SK-N-SH (cell line): ENCODE data around the gene KDM4C. TPM values are rescaled to one million over a fixed set of nuclear protein-coding genes. Genes with fewer than 3 reads are reported as not detected.

ENCODE experiments used
- CTCF ChIA-PET: fragments of 300-600, 350-600 bp; formaldehyde crosslinking; extraction: SDS; loops from one replicate; lab custom pipeline; 2021; lab: Yijun Ruan, JAX
- POLR2A ChIA-PET: fragments of 350-600 bp; sonication (Branson Sonifier 250); formaldehyde crosslinking; extraction: SDS; loops from one replicate; lab custom pipeline; 2020; ENCODE audit warnings: antibody characterized with exemption, inconsistent platforms; lab: Yijun Ruan, JAX
- DNase-seq: peaks from one replicate; pipeline ENCODE4 v3.0.0; 2012
- H2AFZ ChIP-seq: fragments of 200-600 bp; sonication (generic); 2 replicates; pipeline ENCODE4 v1.8.1; 2016; ENCODE audit warnings: antibody characterized with exemption, mild to moderate bottlenecking, low read depth
- H3F3A ChIP-seq: fragments of 200-600 bp; sonication (generic); replicated peaks from 2 replicates; pipeline ENCODE3; 2016; ENCODE audit warnings: antibody characterized with exemption, mild to moderate bottlenecking; ENCODE audit not compliant: insufficient read depth
- H3K27ac ChIP-seq, 2 experiments: fragments of 200-500 bp in 1 of 2; fragments of 200-600 bp in 1 of 2; sonication (Bioruptor generic) in 1 of 2; sonication (generic), shearing (Covaris generic) in 1 of 2; 2 replicates each; pipeline versions ENCODE4 v1.5.1 to v1.6.1; 2014 to 2016; ENCODE audit warnings: low read depth in 2 of 2, inconsistent platforms in 1 of 2, low read length in 1 of 2, mild to moderate bottlenecking in 1 of 2, mixed read lengths in 1 of 2
- H3K27me3 ChIP-seq: fragments of 200-600 bp; sonication (generic), shearing (Covaris generic); 2 replicates; pipeline ENCODE4 v1.6.1; 2016; ENCODE audit warnings: mixed run types; ENCODE audit not compliant: insufficient read depth
- H3K36me3 ChIP-seq, 2 experiments: fragments of 200-500 bp in 1 of 2; fragments of 200-600 bp in 1 of 2; sonication (Bioruptor generic) in 1 of 2; sonication (generic) in 1 of 2; replicated peaks in 1 of 2; 2 replicates each; pipeline versions ENCODE3 to v1.5.1; 2014 to 2016; ENCODE audit warnings: low read length in 1 of 2, mild to moderate bottlenecking in 1 of 2; ENCODE audit not compliant: insufficient read depth in 2 of 2, control insufficient read depth in 1 of 2
- H3K4me1 ChIP-seq, 2 experiments: fragments of 200-500 bp in 1 of 2; fragments of 200-600 bp in 1 of 2; sonication (Bioruptor generic) in 1 of 2; sonication (generic), shearing (Covaris generic) in 1 of 2; 2 replicates each; pipeline versions ENCODE4 v1.5.1 to v1.6.1; 2014 to 2016; ENCODE audit warnings: low read depth in 1 of 2, low read length in 1 of 2, mixed run types in 1 of 2; ENCODE audit not compliant: insufficient read depth in 2 of 2, control insufficient read depth in 1 of 2
- H3K4me2 ChIP-seq: fragments of 200-600 bp; sonication (generic), shearing (Covaris generic); 2 replicates; pipeline ENCODE4 v1.6.1; 2017; ENCODE audit warnings: mixed run types
- H3K4me3 ChIP-seq, 2 experiments: fragments of 200-500 bp in 1 of 2; fragments of 200-600 bp in 1 of 2; sonication (Bioruptor generic) in 1 of 2; sonication (generic), shearing (Covaris generic) in 1 of 2; 2 replicates each; pipeline versions ENCODE4 v1.5.1 to v1.8.1; 2014 to 2016; ENCODE audit warnings: low read depth in 2 of 2, inconsistent platforms in 1 of 2, low read length in 1 of 2, mild to moderate bottlenecking in 1 of 2, mixed read lengths in 1 of 2, moderate library complexity in 1 of 2
- H3K79me2 ChIP-seq: fragments of 200-600 bp; sonication (generic); 2 replicates; pipeline ENCODE4 v1.8.1; 2017; ENCODE audit warnings: mild to moderate bottlenecking; ENCODE audit not compliant: insufficient read depth
- H3K9ac ChIP-seq: fragments of 200-600 bp; sonication (generic); 2 replicates; pipeline ENCODE4 v1.6.1; 2017; ENCODE audit warnings: mixed run types
- H3K9me2 ChIP-seq: fragments of 200-600 bp; sonication (generic); 2 replicates; pipeline ENCODE4 v1.6.1; 2017; ENCODE audit warnings: mixed run types
- H3K9me3 ChIP-seq: fragments of 200-600 bp; sonication (generic); 2 replicates; pipeline ENCODE4 v1.6.1; 2017; ENCODE audit warnings: mixed run types, mild to moderate bottlenecking, moderate library complexity
- H4K20me1 ChIP-seq: fragments of 200-600 bp; sonication (generic); 2 replicates; pipeline ENCODE4 v1.6.1; 2017; ENCODE audit warnings: mild to moderate bottlenecking, mixed run types; ENCODE audit not compliant: insufficient read depth
- EP300 ChIP-seq, 2 experiments: IDR thresholded peaks; 2 replicates each; pipeline versions ENCODE4 v1.4.0 to v1.6.1; 2012; ENCODE audit warnings: borderline replicate concordance in 1 of 2, low read depth in 1 of 2, low read length in 1 of 2
- FOSL2 ChIP-seq: IDR thresholded peaks from 2 replicates; pipeline ENCODE4 v1.4.0; 2012; ENCODE audit warnings: low read depth, mild to moderate bottlenecking, moderate library complexity, borderline replicate concordance
- FOXJ3 ChIP-seq: sonication (generic); formaldehyde crosslinking; IDR thresholded peaks from 2 replicates; pipeline ENCODE4 v1.5.1; 2020; ENCODE audit warnings: mild to moderate bottlenecking, missing genetic modification reagents
- GATA2 ChIP-seq: sonication (generic); formaldehyde crosslinking; IDR thresholded peaks from 2 replicates; pipeline ENCODE4 v1.5.0; 2020; ENCODE audit warnings: mild to moderate bottlenecking, missing genetic modification reagents
- JUND ChIP-seq: IDR thresholded peaks from 2 replicates; pipeline ENCODE4 v1.4.0; 2012
- MAX ChIP-seq: IDR thresholded peaks from 2 replicates; pipeline ENCODE4 v1.4.0; 2012; ENCODE audit warnings: low read depth
- NFIC ChIP-seq: IDR thresholded peaks from 2 replicates; pipeline ENCODE4 v1.4.0; 2012; ENCODE audit warnings: borderline replicate concordance
- RAD21 ChIP-seq: IDR thresholded peaks from 2 replicates; pipeline ENCODE4 v1.6.1; 2012; ENCODE audit warnings: mild to moderate bottlenecking, low read length
- REST ChIP-seq: IDR thresholded peaks from 2 replicates; pipeline ENCODE4 v1.6.1; 2012; ENCODE audit warnings: mild to moderate bottlenecking, low read depth, low read length, moderate library complexity
- SMC3 ChIP-seq: IDR thresholded peaks from 2 replicates; pipeline ENCODE4 v1.6.1; 2012; ENCODE audit warnings: low read depth, low read length, improper control_type of control experiment
- USF1 ChIP-seq: IDR thresholded peaks from 2 replicates; pipeline ENCODE4 v1.4.0; 2012; ENCODE audit warnings: low read depth, borderline replicate concordance
- YY1 ChIP-seq: IDR thresholded peaks from 2 replicates; pipeline ENCODE4 v1.4.0; 2012; ENCODE audit warnings: low read depth, mild to moderate bottlenecking
- ZBTB33 ChIP-seq: IDR thresholded peaks from 2 replicates; pipeline ENCODE4 v1.4.0; 2012; ENCODE audit warnings: low read depth, borderline replicate concordance
- WGBS: methylation state at CpG from one replicate; pipeline ENCODE4 v1.1.6; 2017; ENCODE audit warnings: low lambda C conversion rate; 5-methylcytosine and 5-hydroxymethylcytosine counted together
- polyA plus RNA-seq, 3 experiments: library from polyadenylated mRNA; depleted of rRNA; stranded (reverse); fragments of >200 nt; gene quantifications; 2 replicates each; pipeline ENCODE4 v1.2.3, GENCODE V29; 2012

The KDM4C gene
- polyA plus RNA-seq, 1 of the 3 experiments (the other 2 are of a cell fraction) = 9.4 TPM

GRCh38 chr9:6927838-6928237, 170.1 kb downstream of the KDM4C start:
- TF ChIP-seq EP300 (IDR thresholded peaks at IDR 0.05; ENCODE audit: borderline replicate concordance in 1 of 2, low read depth in 1 of 2, low read length in 1 of 2) (no peak), NFIC (no peak), MAX (no peak), FOSL2 (no peak), JUND (no peak), ZBTB33 (no peak)
- Histone ChIP-seq H2AFZ (no peak overlapping the region), H3F3A (no peaks in the 10 kb centered on the region), H4K20me1 (no peaks in the 10 kb centered on the region), H3K36me3 (no peaks in the 10 kb centered on the region), H3K27ac (no peak overlapping the region), H3K9ac (no peak overlapping the region), H3K27me3 (no peaks in the 10 kb centered on the region), H3K9me3 (no peaks in the 10 kb centered on the region), H3K4me1 (peaks cover 0 to 25% of the 10 kb centered on the region in 2 experiments; a peak in 2 of 4 replicates), H3K4me2 (no peak overlapping the region), H3K79me2 (no peaks in the 10 kb centered on the region), H3K9me2 (no peaks in the 10 kb centered on the region), H3K4me3 (no peak overlapping the region)
- CTCF ChIA-PET = interaction anchor here (1.0 kb wide), 1 partner anchor 11 kb away, joined by 4 read pairs; no protein-coding TSS in a partner anchor
- POLR2A ChIA-PET = no interaction called here
- no peak for DNase-seq
- 81% methylated on average over 1 of the region's 1 CpG for WGBS

- no peaks in the 10 kb centered on the region for H3K9me3 ChIP-seq
- H3K4me2 ChIP-seq = no peak overlapping the region
- TF ChIP-seq SMC3 (no peak), FOXJ3 (CRISPR knock-in tag) (no peak), RAD21 (no peak), USF1 (no peak), REST (no peak), GATA2 (CRISPR knock-in tag) (no peak), YY1 (no peak)
- peaks cover 0 to 19% of the 10 kb centered on the region in 2 experiments; a peak in 2 of 4 replicates for H3K4me1 ChIP-seq
- no peaks in the 10 kb centered on the region for H3K9me2 ChIP-seq
- 90% methylated on average over 2 of the region's 2 CpGs for WGBS
- no peaks in the 10 kb centered on the region for H3K27me3 ChIP-seq
- no peak overlapping the region for H2AFZ ChIP-seq
- no peak for DNase-seq
- H3K36me3 ChIP-seq = no peaks in the 10 kb centered on the region
- H3K27ac ChIP-seq = no peak overlapping the region
- ChIA-PET POLR2A (no interaction called here), CTCF (interaction anchor here (0.7 kb wide), 1 partner anchor 21 kb away, joined by 3 read pairs; no protein-coding TSS in a partner anchor)
- H4K20me1 ChIP-seq = no peaks in the 10 kb centered on the region
- H3K4me3 ChIP-seq = no peak overlapping the region
- no peaks in the 10 kb centered on the region for H3F3A ChIP-seq
- no peak overlapping the region for H3K9ac ChIP-seq
- H3K79me2 ChIP-seq = no peaks in the 10 kb centered on the region
Measured at GRCh38 chr9:6928863-6929262, 171.1 kb downstream of the KDM4C start.
